ENCODE measurements around the gene NEO1.

Gene NEO1

DNA sequence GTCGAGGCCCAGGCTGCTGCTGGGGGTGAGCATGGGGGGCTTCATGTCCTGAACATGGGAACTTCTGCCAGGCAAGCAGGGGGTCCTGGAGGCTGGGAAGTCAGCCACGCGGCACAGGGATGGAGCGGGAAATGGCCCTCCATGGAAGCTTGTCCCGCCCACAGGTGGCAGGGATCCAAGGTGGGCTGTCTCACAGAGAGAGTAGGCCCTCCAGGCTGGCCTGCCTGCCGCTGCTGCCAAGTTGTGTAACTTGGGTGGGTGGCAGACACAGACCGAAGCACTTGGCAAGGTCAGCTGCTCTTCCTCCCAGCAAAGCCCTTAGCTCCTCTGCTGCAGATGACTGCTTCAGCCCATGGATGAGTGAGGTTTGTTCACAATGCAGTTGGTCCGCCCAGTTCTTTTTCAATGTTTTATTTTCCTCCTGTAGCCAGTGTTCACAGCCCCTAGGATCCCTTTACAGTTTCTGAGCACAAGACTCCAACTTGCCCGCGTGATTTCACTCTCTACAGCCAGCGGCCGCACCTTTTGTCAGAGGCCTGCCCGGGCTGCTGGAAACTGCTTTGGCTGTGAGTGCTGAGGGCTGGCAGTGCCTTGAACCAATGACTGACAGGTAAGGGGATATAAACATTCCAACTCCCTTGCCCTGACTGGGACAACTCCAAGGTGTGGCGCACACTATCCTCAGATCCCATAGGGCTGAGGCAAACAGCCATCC, 289.8 kb downstream of the NEO1 start:
- Histone ChIP-seq H3K27me3 (replicated peaks) (no peaks in the 10 kb centered on the region), H3K36me3 (replicated peaks) (no peaks in the 10 kb centered on the region), H3K27ac (no peak overlapping the region), H3K4me3 (ENCODE audit: low read depth, low read length) (no peak overlapping the region)
- in situ Hi-C loops (cut with HindIII; ENCODE audit: low pct_ligation_motif_present, low sequenced_read_pairs): no loop called here
- DNase-seq: no peak
- TF ChIP-seq, protein P1, sequence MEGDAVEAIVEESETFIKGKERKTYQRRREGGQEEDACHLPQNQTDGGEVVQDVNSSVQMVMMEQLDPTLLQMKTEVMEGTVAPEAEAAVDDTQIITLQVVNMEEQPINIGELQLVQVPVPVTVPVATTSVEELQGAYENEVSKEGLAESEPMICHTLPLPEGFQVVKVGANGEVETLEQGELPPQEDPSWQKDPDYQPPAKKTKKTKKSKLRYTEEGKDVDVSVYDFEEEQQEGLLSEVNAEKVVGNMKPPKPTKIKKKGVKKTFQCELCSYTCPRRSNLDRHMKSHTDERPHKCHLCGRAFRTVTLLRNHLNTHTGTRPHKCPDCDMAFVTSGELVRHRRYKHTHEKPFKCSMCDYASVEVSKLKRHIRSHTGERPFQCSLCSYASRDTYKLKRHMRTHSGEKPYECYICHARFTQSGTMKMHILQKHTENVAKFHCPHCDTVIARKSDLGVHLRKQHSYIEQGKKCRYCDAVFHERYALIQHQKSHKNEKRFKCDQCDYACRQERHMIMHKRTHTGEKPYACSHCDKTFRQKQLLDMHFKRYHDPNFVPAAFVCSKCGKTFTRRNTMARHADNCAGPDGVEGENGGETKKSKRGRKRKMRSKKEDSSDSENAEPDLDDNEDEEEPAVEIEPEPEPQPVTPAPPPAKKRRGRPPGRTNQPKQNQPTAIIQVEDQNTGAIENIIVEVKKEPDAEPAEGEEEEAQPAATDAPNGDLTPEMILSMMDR (IDR thresholded peaks at IDR 0.05; ENCODE audit: low read depth, low read length, missing control alignments): no peak

DNA sequence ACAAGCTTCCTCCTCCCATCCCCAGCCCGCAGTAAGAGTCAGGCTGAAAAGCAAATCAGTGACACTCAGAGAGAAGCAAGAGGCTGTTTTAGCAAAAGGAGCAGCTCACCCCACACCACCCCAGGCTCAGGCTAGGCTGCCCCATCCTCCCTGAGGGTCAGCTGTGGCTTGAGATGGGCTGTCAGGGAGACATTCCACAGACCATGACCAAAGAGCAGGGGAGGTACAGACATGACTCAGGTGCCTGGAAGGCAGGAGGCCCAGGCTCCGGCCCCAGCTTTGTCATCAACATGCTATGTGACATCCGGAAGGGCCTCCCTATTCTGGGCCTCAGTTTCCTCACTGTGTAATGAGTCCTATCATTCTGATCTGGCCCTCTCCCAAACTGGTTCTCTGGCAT, 291.8 kb downstream of the NEO1 start:
- TF ChIP-seq, protein P1 (IDR thresholded peaks at IDR 0.05; ENCODE audit: low read depth, low read length, missing control alignments): no peak
- in situ Hi-C loops (cut with HindIII; ENCODE audit: low pct_ligation_motif_present, low sequenced_read_pairs): no loop called here
- Histone ChIP-seq H3K27ac (no peak overlapping the region), H3K36me3 (replicated peaks) (no peaks in the 10 kb centered on the region), H3K27me3 (replicated peaks) (no peaks in the 10 kb centered on the region), H3K4me3 (ENCODE audit: low read depth, low read length) (no peak overlapping the region)
- DNase-seq: peak; percentile 3

DNA sequence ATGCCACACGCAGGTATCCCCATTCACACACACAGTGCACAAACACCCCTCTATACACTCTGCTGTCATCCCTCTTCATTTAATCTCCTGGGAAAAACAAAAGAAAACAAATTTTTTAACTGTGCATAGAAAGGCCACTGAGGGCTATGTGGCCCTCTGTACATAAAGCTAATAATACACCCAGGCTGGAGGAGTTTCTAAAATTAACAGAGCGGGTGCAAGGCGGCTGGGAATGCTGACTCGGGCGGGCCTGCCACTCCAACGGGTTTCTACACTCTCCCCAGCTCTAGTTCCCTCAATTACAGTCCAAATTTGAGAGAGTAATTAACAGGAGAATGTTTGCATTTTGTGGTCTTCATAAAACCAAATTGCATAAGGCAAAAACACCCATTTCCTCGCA, 293.4 kb downstream of the NEO1 start:
- Histone ChIP-seq H3K27ac (no peak overlapping the region), H3K36me3 (replicated peaks) (no peaks in the 10 kb centered on the region), H3K27me3 (replicated peaks) (no peaks in the 10 kb centered on the region), H3K4me3 (ENCODE audit: low read depth, low read length) (no peak overlapping the region)
- in situ Hi-C loops (cut with HindIII; ENCODE audit: low pct_ligation_motif_present, low sequenced_read_pairs): no loop called here
- no peak for DNase-seq
- TF ChIP-seq, protein P1 (IDR thresholded peaks at IDR 0.05; ENCODE audit: low read depth, low read length, missing control alignments): no peak

DNA sequence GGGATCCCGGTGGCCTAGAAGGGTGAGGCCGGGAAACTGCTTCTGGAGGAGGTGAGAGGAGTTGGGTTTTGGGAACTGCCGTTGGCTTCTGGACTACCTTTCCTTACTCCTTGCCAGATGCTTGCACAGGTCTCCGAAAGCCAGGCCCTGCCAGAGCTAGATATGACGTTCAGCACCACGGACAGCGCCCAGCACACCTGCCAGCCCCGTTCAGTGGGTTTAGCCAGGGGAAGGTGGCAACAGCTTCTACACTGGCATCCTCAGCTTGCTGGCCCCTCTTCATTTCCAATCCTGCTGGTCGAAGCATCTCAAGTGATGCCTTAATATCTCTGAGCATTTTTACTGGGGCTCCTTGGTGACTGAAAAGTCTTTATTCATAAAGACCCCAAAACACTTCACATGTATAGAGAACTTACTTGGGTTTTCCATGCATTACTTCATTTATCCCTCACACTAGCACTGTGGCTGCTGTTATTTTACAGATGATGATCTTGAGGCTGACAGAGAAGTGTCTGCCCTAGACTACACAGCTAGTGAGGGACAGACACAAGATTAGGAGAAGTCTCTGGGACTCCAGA, 294.6 kb downstream of the NEO1 start:
- Histone ChIP-seq H3K4me3 (ENCODE audit: low read depth, low read length) (no peak overlapping the region), H3K27me3 (replicated peaks) (no peaks in the 10 kb centered on the region), H3K27ac (no peak overlapping the region), H3K36me3 (replicated peaks) (no peaks in the 10 kb centered on the region)
- in situ Hi-C loops (cut with HindIII; ENCODE audit: low pct_ligation_motif_present, low sequenced_read_pairs): no loop called here
- peak; percentile 3 for DNase-seq
- TF ChIP-seq, protein P1 (IDR thresholded peaks at IDR 0.05; ENCODE audit: low read depth, low read length, missing control alignments): no peak

DNA sequence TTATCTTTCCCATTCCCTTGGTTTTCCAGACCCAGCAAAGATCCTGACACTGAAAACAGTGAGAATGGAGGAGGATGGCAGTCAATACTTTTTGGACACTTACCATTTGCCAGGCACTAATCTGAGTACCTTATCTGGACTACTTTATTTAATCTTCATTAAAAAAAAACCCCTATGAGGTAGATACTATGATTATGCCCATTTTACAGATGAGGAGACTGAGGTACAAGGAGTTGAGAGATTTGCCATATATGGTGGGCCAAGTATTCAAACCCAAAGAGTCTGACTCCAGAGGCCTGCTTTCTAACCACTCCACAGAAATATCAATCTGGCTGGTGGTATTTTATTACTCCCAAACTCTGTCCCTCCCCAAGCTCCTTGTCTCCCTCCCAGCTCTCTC, 296.9 kb downstream of the NEO1 start:
- TF ChIP-seq, protein P1 (IDR thresholded peaks at IDR 0.05; ENCODE audit: low read depth, low read length, missing control alignments): no peak
- H3K27me3 ChIP-seq (replicated peaks): no peaks in the 10 kb centered on the region
- H3K36me3 ChIP-seq (replicated peaks): no peaks in the 10 kb centered on the region
- in situ Hi-C loops (cut with HindIII; ENCODE audit: low pct_ligation_motif_present, low sequenced_read_pairs): no loop called here
- no peak overlapping the region for H3K27ac ChIP-seq
- DNase-seq: no peak
- no peak overlapping the region for H3K4me3 ChIP-seq (ENCODE audit: low read depth, low read length)
